Panc1 (cell line): ENCODE results near the gene TRRAP.

Source experiments
- CTCF ChIP-seq: fragments of 450-650 bp; IDR thresholded peaks from 2 replicates; pipeline ENCODE4 v1.5.1; 2017; ENCODE audit warnings: mild to moderate bottlenecking
- POLR2AphosphoS5 ChIP-seq: IDR thresholded peaks from 2 replicates; pipeline ENCODE4 v1.6.1; 2012; ENCODE audit warnings: mild to moderate bottlenecking, low read depth, low read length, moderate library complexity
- REST ChIP-seq, 2 experiments: IDR thresholded peaks; 2 replicates each; pipeline ENCODE4 v1.6.1; 2011 to 2012; ENCODE audit warnings: low read depth in 2 of 2, control low read depth in 1 of 2, low read length in 1 of 2, mild to moderate bottlenecking in 1 of 2, moderate library complexity in 1 of 2; ENCODE audit not compliant: insufficient read depth in 1 of 2
- SIN3A ChIP-seq: IDR thresholded peaks from 2 replicates; pipeline ENCODE4 v1.6.1; 2012; ENCODE audit warnings: low read depth, mild to moderate bottlenecking, low read length, moderate library complexity, borderline replicate concordance; ENCODE audit not compliant: insufficient read depth

- no peak for TF ChIP-seq CTCF
- TF ChIP-seq REST (IDR thresholded peaks at IDR 0.05; ENCODE audit: insufficient read depth in 1 of 2, low read depth in 2 of 2, low read length in 1 of 2), result no peak
- TF ChIP-seq SIN3A, result no peak
- TF ChIP-seq POLR2AphosphoS5, result no peak
Measured at GRCh38 chr7:98958968-98959367, 80.6 kb downstream of the TRRAP start.
